ENCODE results near the gene WBP1.

WBP1 gene

GRCh38 chr2:74500578-74500946 lies 42.3 kb downstream of the WBP1 start:
- no peak for TF ChIP-seq USF1 (IDR thresholded peaks at IDR 0.05)
- TF ChIP-seq EP300 (IDR thresholded peaks at IDR 0.05; ENCODE audit: borderline replicate concordance) = no peak
- TF ChIP-seq CREB1 (IDR thresholded peaks at IDR 0.05; ENCODE audit: low read depth) = no peak
- no peak for TF ChIP-seq NFIC (IDR thresholded peaks at IDR 0.05)
- no peak for TF ChIP-seq EGR1 (IDR thresholded peaks at IDR 0.05)
- TF ChIP-seq MAX (IDR thresholded peaks at IDR 0.05) = no peak
- TF ChIP-seq RAD21 (IDR thresholded peaks at IDR 0.05; ENCODE audit: low read depth) = no peak
- no peak for TF ChIP-seq CEBPB (IDR thresholded peaks at IDR 0.05)
- TF ChIP-seq TAF1 (IDR thresholded peaks at IDR 0.05; ENCODE audit: low read depth) = no peak
- no peak for TF ChIP-seq FOXM1 (IDR thresholded peaks at IDR 0.05; ENCODE audit: borderline replicate concordance, low read depth)
- no peak for TF ChIP-seq YY1 (IDR thresholded peaks at IDR 0.05; ENCODE audit: low read depth)
- TF ChIP-seq TCF12 (IDR thresholded peaks at IDR 0.05; ENCODE audit: low read depth) = no peak
- TF ChIP-seq TEAD4 (IDR thresholded peaks at IDR 0.05) = no peak
- no peak for TF ChIP-seq ZBTB7A (IDR thresholded peaks at IDR 0.05; ENCODE audit: low read depth)
- TF ChIP-seq REST (IDR thresholded peaks at IDR 0.05; ENCODE audit: low read depth) = no peak

- TF ChIP-seq NFIC (IDR thresholded peaks at IDR 0.05) = no peak
- peak; percentile 49 for TF ChIP-seq REST (IDR thresholded peaks at IDR 0.05; ENCODE audit: low read depth)
Measured at GRCh38 chr2:74501335-74502071, 43.3 kb downstream of the WBP1 start.

GRCh38 chr2:74502147-74502719 lies 44.0 kb downstream of the WBP1 start:
- no peak for TF ChIP-seq CREB1 (IDR thresholded peaks at IDR 0.05; ENCODE audit: low read depth)
- TF ChIP-seq CEBPB (IDR thresholded peaks at IDR 0.05) = no peak

GRCh38 chr2:74502720-74503505 lies 44.7 kb downstream of the WBP1 start:
- TF ChIP-seq REST (IDR thresholded peaks at IDR 0.05; ENCODE audit: low read depth) (no peak), ZBTB7A (IDR thresholded peaks at IDR 0.05; ENCODE audit: low read depth) (peak; percentile 96), EP300 (IDR thresholded peaks at IDR 0.05; ENCODE audit: borderline replicate concordance) (peak; percentile 37; the same call in 1 of the 2 replicates), CEBPB (IDR thresholded peaks at IDR 0.05) (no peak), TEAD4 (IDR thresholded peaks at IDR 0.05) (no peak), CREB1 (IDR thresholded peaks at IDR 0.05; ENCODE audit: low read depth) (no peak), YY1 (IDR thresholded peaks at IDR 0.05; ENCODE audit: low read depth) (no peak), USF1 (IDR thresholded peaks at IDR 0.05) (peak; percentile 65), TCF12 (IDR thresholded peaks at IDR 0.05; ENCODE audit: low read depth) (peak; percentile 39; the same call in 1 of the 2 replicates), NFIC (IDR thresholded peaks at IDR 0.05) (peak; percentile 15; the same call in 1 of the 2 replicates), MAX (IDR thresholded peaks at IDR 0.05) (peak; percentile 74), TAF1 (IDR thresholded peaks at IDR 0.05; ENCODE audit: low read depth) (peak; percentile 58; the same call in 1 of the 2 replicates), RAD21 (IDR thresholded peaks at IDR 0.05; ENCODE audit: low read depth) (peak; percentile 31; the same call in 1 of the 2 replicates), FOXM1 (IDR thresholded peaks at IDR 0.05; ENCODE audit: borderline replicate concordance, low read depth) (no peak), EGR1 (IDR thresholded peaks at IDR 0.05) (peak; percentile 14; the same call in 1 of the 2 replicates)
